Kidney (tissue), 14 donors: ENCODE measurements around the gene ANO2. TPM values are rescaled to one million over a fixed set of nuclear protein-coding genes. Genes with fewer than 3 reads are reported as not detected.

ENCODE experiments used
- DNase-seq, 5 donors: peaks; one replicate each; pipeline ENCODE4 v3.0.0-alpha.2; 2013 to 2020
- FAIRE-seq: peaks from 2 replicates; lab custom pipeline; 2012; peaks lifted over from hg19 to GRCh38; lab: Jason Lieb, UNC
- H3K27ac ChIP-seq, 2 donors: one replicate each; pipeline ENCODE4 v1.7.0; 2013; ENCODE audit warnings: low read depth in 2 of 2, low read length in 2 of 2, inconsistent platforms in 1 of 2
- H3K27me3 ChIP-seq: one replicate; pipeline ENCODE4 v1.7.1; 2013; ENCODE audit warnings: low read length, inconsistent platforms; ENCODE audit not compliant: control insufficient read depth, insufficient read depth
- H3K36me3 ChIP-seq, 3 donors: one replicate each; pipeline versions ENCODE4 v1.7.0 to v1.7.1; 2013; ENCODE audit warnings: low read length in 3 of 3, control low read depth in 1 of 3, inconsistent platforms in 1 of 3; ENCODE audit not compliant: insufficient read depth in 3 of 3, control insufficient read depth in 2 of 3
- H3K4me1 ChIP-seq, 3 donors: one replicate each; pipeline versions ENCODE4 v1.7.0 to v1.7.1; 2013; ENCODE audit warnings: low read length in 3 of 3, inconsistent platforms in 1 of 3, low read depth in 1 of 3; ENCODE audit not compliant: control insufficient read depth in 2 of 3, insufficient read depth in 2 of 3
- H3K4me3 ChIP-seq, 3 donors: one replicate each; pipeline versions ENCODE4 v1.7.0 to v1.8.1; 2013; ENCODE audit warnings: low read length in 3 of 3, control low read depth in 1 of 3, inconsistent platforms in 1 of 3
- H3K9ac ChIP-seq, 3 donors: one replicate each; pipeline versions ENCODE4 v1.7.0 to v1.7.1; 2013; ENCODE audit warnings: low read length in 3 of 3, control low read depth in 1 of 3, inconsistent platforms in 1 of 3
- H3K9me3 ChIP-seq, 3 donors: one replicate each; pipeline versions ENCODE4 v1.7.0 to v1.7.1; 2013; ENCODE audit warnings: low read length in 3 of 3, control low read depth in 1 of 3, inconsistent platforms in 1 of 3; ENCODE audit not compliant: control insufficient read depth in 2 of 3, insufficient read depth in 1 of 3
- intact Hi-C: fragments of 100-400 bp; cut with DNase I; formaldehyde crosslinking; loops from one replicate; pipeline ENCODE4 v1.11.1; 2022
- polyA plus RNA-seq: library from polyadenylated mRNA; stranded (reverse); fragments of 350-450 nt; fragmentation: Illumina TruSeq; extraction: RNeasy Lipid Tissue Mini Kit (QIAGEN cat#74804); gene quantifications from one replicate; pipeline ENCODE4 v1.2.3, GENCODE V29; 2014; ENCODE audit warnings: low read depth, low replicate concordance; ENCODE audit not compliant: insufficient read depth
- total RNA-seq: library from RNA; stranded (reverse); fragmentation: NEBNext Ultra II Directional; extraction: Animal tissue kit (Norgen Biotek cat#: 25700); gene quantifications from one replicate; pipeline ENCODE4 v1.2.1, GENCODE V29; 2021
- TF ChIP-seq, protein P1 (sequence below): IDR thresholded peaks from 3 replicates; pipeline ENCODE4 v1.5.1; 2012; ENCODE audit warnings: mild to moderate bottlenecking, moderate library complexity, borderline replicate concordance; ENCODE audit not compliant: insufficient read depth; ENCODE audit errors: extremely low read depth
- donor health status: control.
- donor health status: control.
- donor health status: control.
- donor health status: control.
- donor health status: control.
- donor health status: DM: yes; HTN: yes; CAD: no.
- donor health status: Normal renal cell carcinoma (clear cell type).

ANO2 gene
- total and polyA plus RNA-seq, 2 donors from 2014 or later: 0.34 to 4.4 TPM

DNA sequence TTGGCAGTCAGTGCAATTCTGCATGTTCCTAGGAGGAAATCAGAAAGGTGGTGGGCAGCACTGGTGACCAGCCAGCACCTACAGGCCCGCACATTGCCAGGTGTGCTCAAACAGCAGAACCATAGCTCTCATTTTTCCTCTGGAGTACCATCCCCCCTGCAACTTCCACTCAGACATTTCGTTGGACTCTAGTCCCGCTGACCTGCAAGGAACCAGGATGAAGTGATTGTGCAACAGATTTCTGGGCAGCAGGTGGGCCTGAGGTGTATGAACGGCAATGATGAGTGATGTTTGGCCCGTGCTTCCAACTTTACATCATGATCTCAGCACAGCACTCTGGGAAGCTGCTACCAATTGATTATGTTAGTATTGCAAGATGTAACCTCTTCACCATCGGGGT is 383.2 kb downstream of the ANO2 start:
- Histone ChIP-seq H3K4me3 (no peak overlapping the region), H3K27me3 (no peaks in the 10 kb centered on the region), H3K27ac (no peak overlapping the region), H3K9me3 (no peaks in the 10 kb centered on the region), H3K4me1 (no peaks in the 10 kb centered on the region), H3K36me3 (no peaks in the 10 kb centered on the region), H3K9ac (no peak overlapping the region)
- intact Hi-C loops: no loop called here
- FAIRE-seq: no peak
- TF ChIP-seq, protein P1, sequence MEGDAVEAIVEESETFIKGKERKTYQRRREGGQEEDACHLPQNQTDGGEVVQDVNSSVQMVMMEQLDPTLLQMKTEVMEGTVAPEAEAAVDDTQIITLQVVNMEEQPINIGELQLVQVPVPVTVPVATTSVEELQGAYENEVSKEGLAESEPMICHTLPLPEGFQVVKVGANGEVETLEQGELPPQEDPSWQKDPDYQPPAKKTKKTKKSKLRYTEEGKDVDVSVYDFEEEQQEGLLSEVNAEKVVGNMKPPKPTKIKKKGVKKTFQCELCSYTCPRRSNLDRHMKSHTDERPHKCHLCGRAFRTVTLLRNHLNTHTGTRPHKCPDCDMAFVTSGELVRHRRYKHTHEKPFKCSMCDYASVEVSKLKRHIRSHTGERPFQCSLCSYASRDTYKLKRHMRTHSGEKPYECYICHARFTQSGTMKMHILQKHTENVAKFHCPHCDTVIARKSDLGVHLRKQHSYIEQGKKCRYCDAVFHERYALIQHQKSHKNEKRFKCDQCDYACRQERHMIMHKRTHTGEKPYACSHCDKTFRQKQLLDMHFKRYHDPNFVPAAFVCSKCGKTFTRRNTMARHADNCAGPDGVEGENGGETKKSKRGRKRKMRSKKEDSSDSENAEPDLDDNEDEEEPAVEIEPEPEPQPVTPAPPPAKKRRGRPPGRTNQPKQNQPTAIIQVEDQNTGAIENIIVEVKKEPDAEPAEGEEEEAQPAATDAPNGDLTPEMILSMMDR: no peak
- peak in 1 of 5 donors; percentile 1 for DNase-seq

DNA sequence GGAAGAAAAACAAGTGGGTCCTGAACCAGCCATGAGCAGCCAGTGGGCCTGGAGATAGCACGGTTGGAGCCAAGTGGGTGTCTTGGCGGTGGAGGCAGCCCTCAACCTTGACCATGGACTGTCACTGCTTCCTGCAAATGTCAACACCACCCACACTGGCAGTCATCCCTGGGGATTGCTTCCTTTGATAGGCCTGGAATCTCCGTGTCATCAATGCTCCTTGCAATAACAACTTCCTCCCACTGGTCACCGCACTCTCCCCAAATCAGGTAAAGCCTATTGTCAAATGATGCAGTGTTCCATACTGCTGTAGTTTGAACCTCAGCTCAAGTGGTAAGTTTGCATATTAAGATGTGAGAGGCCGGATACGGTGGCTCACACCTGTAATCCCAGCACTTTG is 384.0 kb downstream of the ANO2 start:
- intact Hi-C loops: no loop called here
- peak in 1 of 5 donors; percentile 4 for DNase-seq
- Histone ChIP-seq H3K4me1 (no peaks in the 10 kb centered on the region), H3K4me3 (no peak overlapping the region), H3K9me3 (no peaks in the 10 kb centered on the region), H3K27ac (no peak overlapping the region), H3K27me3 (no peaks in the 10 kb centered on the region), H3K9ac (no peak overlapping the region), H3K36me3 (no peaks in the 10 kb centered on the region)
- TF ChIP-seq, protein P1: no peak
- no peak for FAIRE-seq

DNA sequence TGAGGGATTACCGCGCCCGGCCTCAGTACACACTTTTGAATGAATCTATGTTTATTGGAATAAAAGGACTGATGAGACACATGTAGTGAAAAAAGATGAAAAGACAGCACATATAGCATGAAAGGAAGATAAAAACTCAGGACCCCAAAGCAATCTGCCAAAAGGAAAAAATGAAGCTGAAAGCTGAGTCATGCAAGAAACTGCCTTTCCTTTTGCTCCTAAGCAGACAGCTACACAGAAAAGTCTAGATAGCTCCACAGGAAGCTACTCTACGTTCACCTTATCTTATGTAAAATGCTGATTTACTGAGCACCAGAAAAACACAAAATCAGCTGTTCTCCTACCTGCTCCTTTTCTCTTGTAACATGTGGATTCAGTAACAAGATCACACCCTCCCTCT is 384.8 kb downstream of the ANO2 start:
- no peaks in the 10 kb centered on the region for H3K27me3 ChIP-seq
- no peak for FAIRE-seq
- H3K4me1 ChIP-seq: no peaks in the 10 kb centered on the region
- no peak for DNase-seq
- intact Hi-C loops: no loop called here
- H3K27ac ChIP-seq: no peak overlapping the region
- H3K9me3 ChIP-seq: no peaks in the 10 kb centered on the region
- no peak overlapping the region for H3K4me3 ChIP-seq
- no peak overlapping the region for H3K9ac ChIP-seq
- H3K36me3 ChIP-seq: no peaks in the 10 kb centered on the region
- TF ChIP-seq, protein P1: no peak

DNA sequence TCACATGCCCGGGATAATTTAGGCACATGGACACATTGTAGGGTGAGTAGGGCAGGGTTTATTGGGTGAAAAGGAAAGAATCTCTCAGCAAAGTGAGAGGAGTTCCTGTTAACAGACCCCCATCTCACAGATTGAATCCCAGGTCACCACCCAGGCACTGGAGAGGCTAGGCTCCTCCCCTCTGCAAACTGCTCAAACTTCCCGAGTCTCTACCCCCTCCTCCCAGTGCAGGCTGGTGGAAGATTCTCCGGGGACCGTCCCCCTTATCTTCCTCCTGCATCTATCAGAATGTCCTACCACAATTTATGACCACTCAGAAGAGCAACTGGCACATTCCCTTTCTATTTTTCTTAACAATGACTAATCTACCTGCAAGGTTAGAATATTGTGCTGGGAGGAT is 387.2 kb downstream of the ANO2 start:
- no peaks in the 10 kb centered on the region for H3K4me1 ChIP-seq
- peak in 1 of 5 donors; percentile 12 for DNase-seq
- H3K27ac ChIP-seq: no peak overlapping the region
- intact Hi-C loops: no loop called here
- H3K9ac ChIP-seq: no peak overlapping the region
- H3K9me3 ChIP-seq: no peaks in the 10 kb centered on the region
- H3K4me3 ChIP-seq: no peak overlapping the region
- H3K27me3 ChIP-seq: no peaks in the 10 kb centered on the region
- no peak for FAIRE-seq
- TF ChIP-seq, protein P1: no peak
- H3K36me3 ChIP-seq: no peaks in the 10 kb centered on the region
